Measurements from ENCODE around the gene TRPM2.

- TF ChIP-seq, protein P1, sequence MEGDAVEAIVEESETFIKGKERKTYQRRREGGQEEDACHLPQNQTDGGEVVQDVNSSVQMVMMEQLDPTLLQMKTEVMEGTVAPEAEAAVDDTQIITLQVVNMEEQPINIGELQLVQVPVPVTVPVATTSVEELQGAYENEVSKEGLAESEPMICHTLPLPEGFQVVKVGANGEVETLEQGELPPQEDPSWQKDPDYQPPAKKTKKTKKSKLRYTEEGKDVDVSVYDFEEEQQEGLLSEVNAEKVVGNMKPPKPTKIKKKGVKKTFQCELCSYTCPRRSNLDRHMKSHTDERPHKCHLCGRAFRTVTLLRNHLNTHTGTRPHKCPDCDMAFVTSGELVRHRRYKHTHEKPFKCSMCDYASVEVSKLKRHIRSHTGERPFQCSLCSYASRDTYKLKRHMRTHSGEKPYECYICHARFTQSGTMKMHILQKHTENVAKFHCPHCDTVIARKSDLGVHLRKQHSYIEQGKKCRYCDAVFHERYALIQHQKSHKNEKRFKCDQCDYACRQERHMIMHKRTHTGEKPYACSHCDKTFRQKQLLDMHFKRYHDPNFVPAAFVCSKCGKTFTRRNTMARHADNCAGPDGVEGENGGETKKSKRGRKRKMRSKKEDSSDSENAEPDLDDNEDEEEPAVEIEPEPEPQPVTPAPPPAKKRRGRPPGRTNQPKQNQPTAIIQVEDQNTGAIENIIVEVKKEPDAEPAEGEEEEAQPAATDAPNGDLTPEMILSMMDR (conservative IDR thresholded peaks at IDR 0.05; ENCODE audit: low read depth, low read length), result no peak
- TF ChIP-seq USF2 (IDR thresholded peaks at IDR 0.05; ENCODE audit: low read depth, low read length) (no peak), POLR2A (IDR thresholded peaks at IDR 0.05; ENCODE audit: low read depth, low read length) (no peak), SMC3 (IDR thresholded peaks at IDR 0.05; ENCODE audit: low read depth, low read length) (no peak), CEBPB (IDR thresholded peaks at IDR 0.05; ENCODE audit: low read depth, low read length) (no peak), RFX5 (IDR thresholded peaks at IDR 0.05; ENCODE audit: low read depth, low read length) (no peak), RCOR1 (IDR thresholded peaks at IDR 0.05; ENCODE audit: insufficient replicate concordance, low read length) (no peak), RAD21 (IDR thresholded peaks at IDR 0.05; ENCODE audit: low read length) (no peak), MAFK (IDR thresholded peaks at IDR 0.05; ENCODE audit: low read depth, low read length) (no peak), BHLHE40 (IDR thresholded peaks at IDR 0.05; ENCODE audit: low read depth, low read length) (no peak), FOS (IDR thresholded peaks at IDR 0.05; ENCODE audit: low read depth, low read length) (no peak), MAZ (IDR thresholded peaks at IDR 0.05; ENCODE audit: borderline replicate concordance, low read depth, low read length) (no peak), CHD1 (IDR thresholded peaks at IDR 0.05; ENCODE audit: low read depth, low read length) (no peak)
- TF ChIP-seq, protein P2, sequence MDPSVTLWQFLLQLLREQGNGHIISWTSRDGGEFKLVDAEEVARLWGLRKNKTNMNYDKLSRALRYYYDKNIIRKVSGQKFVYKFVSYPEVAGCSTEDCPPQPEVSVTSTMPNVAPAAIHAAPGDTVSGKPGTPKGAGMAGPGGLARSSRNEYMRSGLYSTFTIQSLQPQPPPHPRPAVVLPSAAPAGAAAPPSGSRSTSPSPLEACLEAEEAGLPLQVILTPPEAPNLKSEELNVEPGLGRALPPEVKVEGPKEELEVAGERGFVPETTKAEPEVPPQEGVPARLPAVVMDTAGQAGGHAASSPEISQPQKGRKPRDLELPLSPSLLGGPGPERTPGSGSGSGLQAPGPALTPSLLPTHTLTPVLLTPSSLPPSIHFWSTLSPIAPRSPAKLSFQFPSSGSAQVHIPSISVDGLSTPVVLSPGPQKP (IDR thresholded peaks at IDR 0.05; ENCODE audit: borderline replicate concordance, low read depth, low read length), result no peak
Measured at GRCh38 chr21:44454747-44455523, 101.5 kb downstream of the TRPM2 start, which contains the start of gene LRRC3.

All from IMR-90 (cell line).